GM12892 (cell line): ENCODE measurements around the gene CLEC4M.

Experiments used
- POLR2A ChIP-seq: IDR thresholded peaks from 2 replicates; pipeline ENCODE4 v1.6.1; 2011; ENCODE audit warnings: low read depth, low read length, control low read depth
- TAF1 ChIP-seq: IDR thresholded peaks from 2 replicates; pipeline ENCODE4 v1.6.1; 2011; ENCODE audit warnings: low read depth, mild to moderate bottlenecking, control low read depth, low read length, borderline replicate concordance

GRCh38 chr19:7779631-7780486, 16.8 kb downstream of the CLEC4M start:
- TF ChIP-seq POLR2A = no peak
- TF ChIP-seq TAF1 = no peak
